ENCODE measurements around the gene APC2. TPM values are rescaled to one million over a fixed set of nuclear protein-coding genes. Genes with fewer than 3 reads are reported as not detected.

The APC2 gene
- total RNA-seq, 1 experiment from 2014 or later, result 11.9 TPM

GRCh38 chr19:1426736-1427135 is 23.2 kb upstream of the APC2 start:
- POLR2A ChIA-PET, result no interaction called here
- intact Hi-C loops (cut with micrococcal nuclease; ENCODE audit: unreplicated experiment), result no loop called here

GRCh38 chr19:1427221-1427920 is 22.6 kb upstream of the APC2 start:
- no peak overlapping the region for H3K4me3 ChIP-seq (ENCODE audit: low read depth in 2 of 2, low read length in 2 of 2)
- H3K9me3 ChIP-seq (ENCODE audit: control insufficient read depth, insufficient read depth, low read depth, low read length), result no peaks in the 10 kb centered on the region
- BruUV-seq (replicated peaks), result TSS peak; percentile 27
- no peaks in the 10 kb centered on the region for H3K27me3 ChIP-seq (ENCODE audit: control insufficient read depth, insufficient read depth, low read length)
- no peak for TF ChIP-seq CTCF (IDR thresholded peaks at IDR 0.05)
- ChIA-PET CTCF (no interaction called here), POLR2A (no interaction called here)
- ATAC-seq, result no peak
- intact Hi-C loops (cut with micrococcal nuclease; ENCODE audit: unreplicated experiment) (no loop called here), in situ Hi-C loops (cut with HindIII; ENCODE audit: low pct_unique_long_range_greater_than_20kb, low sequenced_read_pairs) (no loop called here)
- no peaks in the 10 kb centered on the region; the same call in none of the 2 replicates for H3K36me3 ChIP-seq (ENCODE audit: control insufficient read depth, insufficient read depth, low read length)
- DNase-seq (ENCODE audit: low read depth, low spot score), result no peak
- H3K27ac ChIP-seq (ENCODE audit: low read length), result no peak overlapping the region
- H3K4me1 ChIP-seq (ENCODE audit: control insufficient read depth, insufficient read depth, low read length), result no peaks in the 10 kb centered on the region

More at GRCh38 chr19:1426736-1427135, 23.2 kb upstream of the APC2 start:
- no peak overlapping the region for H3K27ac ChIP-seq (ENCODE audit: low read length)
- DNase-seq (ENCODE audit: low read depth, low spot score) (no peak), ATAC-seq (no peak)
- no peaks in the 10 kb centered on the region; the same call in none of the 2 replicates for H3K36me3 ChIP-seq (ENCODE audit: control insufficient read depth, insufficient read depth, low read length)
- no peaks in the 10 kb centered on the region for H3K4me1 ChIP-seq (ENCODE audit: control insufficient read depth, insufficient read depth, low read length)
- H3K4me3 ChIP-seq (ENCODE audit: low read depth in 2 of 2, low read length in 2 of 2), result no peak overlapping the region
- H3K9me3 ChIP-seq (ENCODE audit: control insufficient read depth, insufficient read depth, low read depth, low read length), result no peaks in the 10 kb centered on the region
- H3K27me3 ChIP-seq (ENCODE audit: control insufficient read depth, insufficient read depth, low read length), result no peaks in the 10 kb centered on the region
- CTCF ChIA-PET, result no interaction called here
- in situ Hi-C loops (cut with HindIII; ENCODE audit: low pct_unique_long_range_greater_than_20kb, low sequenced_read_pairs), result no loop called here
- no TSS peak for BruUV-seq (replicated peaks)
- TF ChIP-seq SIN3A (IDR thresholded peaks at IDR 0.05; ENCODE audit: borderline replicate concordance, insufficient read depth, low read depth, low read length) (no peak), CTCF (IDR thresholded peaks at IDR 0.05) (no peak)

DNA sequence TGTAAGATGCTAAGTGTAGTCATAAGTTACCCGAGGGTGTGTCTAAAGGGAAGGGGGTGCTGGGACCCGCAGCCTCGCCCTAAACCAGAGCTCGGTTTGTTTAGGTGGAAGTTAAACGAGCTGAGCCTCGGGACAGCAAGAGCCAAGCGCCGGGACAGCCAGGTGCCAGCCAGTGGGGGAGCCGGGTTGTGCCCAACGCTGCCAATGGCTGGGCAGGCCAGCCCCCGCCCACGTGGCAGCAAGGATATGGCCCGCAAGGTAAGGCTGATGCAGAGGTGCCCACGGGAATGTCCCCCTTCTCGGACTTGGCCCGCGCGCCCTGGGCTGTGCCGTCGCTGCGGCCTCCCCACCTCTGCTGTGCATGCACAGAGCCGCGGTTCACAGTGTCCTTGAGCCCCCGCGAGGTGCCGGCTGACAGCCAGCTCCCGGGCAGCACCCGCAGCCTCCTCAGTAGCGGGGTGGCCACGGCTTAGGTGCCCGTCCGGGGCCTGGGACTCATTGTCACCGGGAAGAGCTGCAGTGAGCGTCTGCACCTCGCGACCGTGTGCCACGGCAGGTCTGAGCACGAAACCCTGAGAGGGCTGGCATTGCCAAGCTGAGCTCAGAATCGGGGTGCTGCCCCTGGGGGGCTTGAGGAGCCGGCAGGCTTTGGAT is 21.1 kb upstream of the APC2 start:
- no peak for ATAC-seq
- in situ Hi-C loops (cut with HindIII; ENCODE audit: low pct_unique_long_range_greater_than_20kb, low sequenced_read_pairs) (no loop called here), intact Hi-C loops (cut with micrococcal nuclease; ENCODE audit: unreplicated experiment) (no loop called here)
- Histone ChIP-seq H3K27me3 (ENCODE audit: control insufficient read depth, insufficient read depth, low read length) (no peaks in the 10 kb centered on the region), H3K4me3 (ENCODE audit: low read depth in 2 of 2, low read length in 2 of 2) (no peak overlapping the region), H3K9me3 (ENCODE audit: control insufficient read depth, insufficient read depth, low read depth, low read length) (no peaks in the 10 kb centered on the region), H3K4me1 (ENCODE audit: control insufficient read depth, insufficient read depth, low read length) (no peaks in the 10 kb centered on the region), H3K27ac (ENCODE audit: low read length) (no peak overlapping the region), H3K36me3 (ENCODE audit: control insufficient read depth, insufficient read depth, low read length) (no peaks in the 10 kb centered on the region; the same call in 1 of the 2 replicates)
- BruUV-seq (replicated peaks), result no TSS peak
- ChIA-PET CTCF (no interaction called here), POLR2A (no interaction called here)
- TF ChIP-seq POLR2AphosphoS5 (IDR thresholded peaks at IDR 0.05; ENCODE audit: low read depth, low read length) (no peak), TCF7L2 (IDR thresholded peaks at IDR 0.05; ENCODE audit: low read depth, low read length) (no peak), CTCF (IDR thresholded peaks at IDR 0.05) (no peak), SIN3A (IDR thresholded peaks at IDR 0.05; ENCODE audit: borderline replicate concordance, insufficient read depth, low read depth, low read length) (no peak), REST (IDR thresholded peaks at IDR 0.05; ENCODE audit: insufficient read depth in 1 of 2, low read depth in 2 of 2, low read length in 1 of 2) (no peak)
- DNase-seq (ENCODE audit: low read depth, low spot score), result no peak

All from Panc1 (cell line).